ENCODE results near the gene CACNG4. TPM values are rescaled to one million over a fixed set of nuclear protein-coding genes. Genes with fewer than 3 reads are reported as not detected.
A peak's percentile ranks its signal among the peaks of the same experiment; 100 is the strongest.

The CACNG4 gene
- polyA plus RNA-seq, 3 donors = 3.1 to 4.6 (median 3.5) TPM

DNA sequence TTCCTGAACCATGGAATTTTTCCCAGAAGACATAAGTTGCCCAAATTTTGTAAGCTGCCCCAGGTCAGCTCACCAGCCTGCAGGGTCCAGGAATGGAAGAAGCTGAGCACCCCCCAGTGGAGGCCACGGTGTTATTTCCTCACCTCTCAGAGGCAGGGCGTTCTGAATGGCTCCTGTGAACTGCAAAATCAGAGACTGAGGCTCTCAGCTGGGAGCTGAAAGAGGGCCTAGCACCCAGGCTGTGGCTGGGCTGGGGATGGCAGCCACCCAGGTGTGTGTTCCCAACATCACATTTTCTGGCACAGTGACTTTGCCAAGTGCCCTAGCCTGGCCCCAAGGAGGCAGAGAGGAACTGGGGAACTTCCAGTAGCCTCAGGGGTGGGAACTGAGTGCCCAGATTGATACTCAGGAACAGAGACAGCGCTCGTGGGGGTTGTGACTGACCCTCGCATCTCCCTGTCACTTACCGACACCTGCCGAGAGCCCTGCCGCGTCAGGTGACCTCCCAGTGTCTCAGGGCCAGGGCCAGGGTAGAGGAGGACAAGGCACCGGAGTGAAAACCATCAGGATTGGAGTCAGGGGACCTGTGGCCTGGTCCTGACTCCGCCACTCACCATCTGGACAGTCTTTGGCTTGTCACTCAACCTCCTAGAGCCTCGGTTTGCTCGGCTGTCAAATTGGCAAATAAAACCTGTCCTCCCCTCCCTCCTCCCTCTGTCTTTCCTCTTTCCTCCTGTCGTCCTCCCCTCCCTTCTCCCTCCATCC, 11.3 kb downstream of the CACNG4 start:
- DNase-seq (ENCODE audit: extremely low read depth in 1 of 11, low read depth in 9 of 11, low spot score in 4 of 11) = no peak

DNA sequence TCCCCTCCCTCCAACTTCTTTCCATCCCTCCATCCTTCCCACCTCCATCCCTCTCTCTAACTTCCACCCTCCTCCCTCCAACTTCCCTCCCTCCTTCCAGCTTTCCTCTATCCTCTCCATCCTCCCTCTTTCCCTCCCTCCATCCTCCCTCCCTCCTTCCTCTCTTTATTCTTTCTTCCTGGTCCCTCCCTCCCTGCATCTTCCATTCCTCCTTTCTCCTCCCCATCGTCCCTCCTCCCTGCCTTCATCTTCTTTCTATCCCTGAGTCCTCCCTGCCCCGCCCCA, 11.8 kb downstream of the CACNG4 start:
- DNase-seq (ENCODE audit: extremely low read depth in 1 of 11, low read depth in 9 of 11, low spot score in 4 of 11) = no peak

DNA sequence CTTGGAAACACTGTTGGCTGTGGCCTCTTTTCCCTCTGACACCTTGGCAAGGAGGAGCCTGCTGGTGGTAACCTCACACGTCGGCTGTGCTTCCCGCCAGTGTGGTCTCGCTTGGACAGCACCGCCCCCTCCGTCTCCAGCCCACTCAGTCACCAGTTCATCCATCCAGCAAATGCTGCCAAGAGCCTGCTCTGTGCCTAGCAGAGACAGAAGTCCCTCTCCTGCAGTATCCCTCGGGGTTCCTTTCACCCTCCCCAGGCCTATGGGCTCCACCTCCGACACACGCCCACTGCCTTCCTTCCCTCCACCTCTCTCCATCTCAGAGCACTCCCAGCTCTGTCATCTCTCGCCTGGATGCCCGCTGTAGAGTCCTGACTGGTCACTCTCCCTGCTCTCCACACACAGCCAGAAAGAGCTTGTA, 12.3 kb downstream of the CACNG4 start:
- no peak for DNase-seq (ENCODE audit: extremely low read depth in 1 of 11, low read depth in 9 of 11, low spot score in 4 of 11)

GRCh38 chr17:66978514-66979061, 14.1 kb downstream of the CACNG4 start:
- DNase-seq (ENCODE audit: extremely low read depth in 1 of 11, low read depth in 9 of 11, low spot score in 4 of 11) = no peak

DNA sequence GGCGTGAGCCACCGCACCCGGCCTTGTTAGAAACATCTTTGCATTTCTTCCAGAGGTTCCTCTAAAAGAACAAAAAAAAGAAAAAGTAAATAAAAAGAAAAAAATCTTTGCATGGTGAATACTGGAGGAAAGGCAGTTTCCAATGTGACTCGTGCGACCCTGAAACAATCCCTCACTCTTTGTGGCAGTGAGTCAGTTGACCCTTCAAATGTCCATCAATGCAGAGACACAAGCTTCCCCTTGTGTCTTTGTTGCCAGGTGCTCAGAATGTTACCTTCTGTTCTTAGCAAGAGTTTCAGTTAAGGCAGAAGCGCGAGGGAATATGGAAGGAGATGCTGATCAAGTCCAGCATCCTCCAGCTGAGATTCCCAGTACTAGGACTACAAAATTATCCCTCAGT, 16.4 kb downstream of the CACNG4 start:
- no peak for DNase-seq (ENCODE audit: extremely low read depth in 1 of 11, low read depth in 9 of 11, low spot score in 4 of 11)

DNA sequence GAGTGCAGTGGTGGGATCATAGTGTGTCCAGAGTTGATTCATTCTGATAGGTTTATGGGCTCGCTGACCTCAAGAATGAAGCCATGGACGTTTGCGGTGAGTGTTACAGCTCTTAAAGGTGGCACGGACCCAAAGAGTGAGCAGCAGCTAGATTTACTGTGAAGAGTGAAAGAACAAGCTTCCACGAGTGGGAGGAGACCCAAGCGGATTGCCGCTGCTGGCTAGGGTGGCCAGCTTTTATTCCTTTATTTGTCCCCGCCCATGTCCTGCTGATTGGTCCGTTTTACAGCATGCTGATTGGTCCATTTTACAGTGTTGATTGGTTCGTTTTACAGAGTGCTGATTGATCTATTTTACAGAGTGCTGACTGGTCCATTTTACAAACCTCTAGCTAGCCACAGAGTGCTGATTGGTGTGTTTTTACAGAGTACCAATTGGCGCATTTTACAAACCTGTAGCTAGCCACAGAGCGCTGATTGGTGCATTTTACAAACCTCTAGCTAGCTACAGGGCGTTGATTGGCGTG, 17.5 kb downstream of the CACNG4 start:
- DNase-seq (ENCODE audit: extremely low read depth in 1 of 11, low read depth in 9 of 11, low spot score in 4 of 11) = peak in 1 of 11 donors; percentile 17

- no peak for DNase-seq (ENCODE audit: extremely low read depth in 1 of 11, low read depth in 9 of 11, low spot score in 4 of 11)
Measured at GRCh38 chr17:66983414-66984021, 19.0 kb downstream of the CACNG4 start.

DNA sequence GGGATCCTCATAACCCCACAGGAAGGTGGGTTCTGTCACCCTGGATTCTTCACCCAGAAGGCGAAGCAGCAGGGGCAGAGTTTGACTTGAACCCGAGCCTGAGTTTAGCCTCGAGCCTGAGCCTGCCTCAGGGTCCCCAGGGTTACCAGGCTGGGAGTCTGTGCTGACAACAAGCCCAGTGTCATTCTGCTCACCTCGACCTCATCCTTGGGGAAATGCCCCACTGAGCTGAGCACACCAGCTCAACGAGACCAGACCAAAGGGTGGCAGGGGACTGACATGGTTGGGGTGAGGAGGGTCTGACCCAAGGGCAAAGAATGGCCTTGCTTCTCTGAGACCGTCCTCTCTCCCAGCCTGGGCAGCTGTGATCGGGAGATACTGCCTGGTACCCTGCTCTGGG, 20.2 kb downstream of the CACNG4 start:
- no peak for DNase-seq (ENCODE audit: extremely low read depth in 1 of 11, low read depth in 9 of 11, low spot score in 4 of 11)

- no peak for DNase-seq (ENCODE audit: extremely low read depth in 1 of 11, low read depth in 9 of 11, low spot score in 4 of 11)
Measured at GRCh38 chr17:66985338-66986237, 21.1 kb downstream of the CACNG4 start.

GRCh38 chr17:66986659-66987058, 22.2 kb downstream of the CACNG4 start:
- DNase-seq (ENCODE audit: extremely low read depth in 1 of 11, low read depth in 9 of 11, low spot score in 4 of 11) = no peak

GRCh38 chr17:66987059-66987616, 22.6 kb downstream of the CACNG4 start:
- DNase-seq (ENCODE audit: extremely low read depth in 1 of 11, low read depth in 9 of 11, low spot score in 4 of 11) = no peak

GRCh38 chr17:66988069-66988798, 23.7 kb downstream of the CACNG4 start:
- DNase-seq (ENCODE audit: extremely low read depth in 1 of 11, low read depth in 9 of 11, low spot score in 4 of 11) = no peak

DNA sequence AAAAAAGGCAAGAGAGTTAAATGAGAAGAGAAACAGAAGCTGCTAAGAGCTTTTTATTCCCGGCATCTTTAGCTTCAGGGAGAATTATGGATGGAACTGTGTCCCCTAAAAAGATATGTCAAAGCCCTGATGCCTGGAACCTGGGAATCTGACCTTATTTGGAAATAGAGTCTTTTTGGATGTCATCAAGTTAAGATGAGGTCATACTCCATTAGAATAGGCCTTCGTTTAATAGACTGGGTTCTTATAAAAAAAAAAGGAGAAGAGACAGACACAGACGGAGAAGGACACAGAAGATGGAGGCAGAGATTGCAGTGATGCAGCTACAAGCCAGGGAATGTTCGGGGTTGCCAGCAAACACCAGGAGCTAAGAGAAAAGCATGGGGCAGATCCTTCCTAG, 24.6 kb downstream of the CACNG4 start:
- no peak for DNase-seq (ENCODE audit: extremely low read depth in 1 of 11, low read depth in 9 of 11, low spot score in 4 of 11)

DNA sequence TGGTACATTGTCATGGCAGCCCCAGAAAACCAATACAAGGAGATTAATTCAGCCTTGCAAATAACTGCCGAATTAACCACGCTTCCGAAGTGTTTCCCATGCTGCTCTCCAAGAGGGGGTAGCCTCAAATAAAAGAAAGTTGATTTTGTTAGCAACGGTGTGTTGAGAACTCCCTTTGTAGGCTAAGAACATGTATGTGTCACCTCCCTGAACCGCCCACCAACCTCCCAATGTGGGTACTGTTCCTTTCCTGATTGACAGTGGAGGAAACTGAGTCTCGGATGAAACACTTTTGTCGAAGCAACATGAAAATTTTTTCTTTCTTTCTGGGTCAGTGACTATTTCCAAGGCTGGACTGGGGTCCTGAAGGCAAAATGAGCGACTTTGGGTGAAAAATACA, 25.1 kb downstream of the CACNG4 start:
- DNase-seq (ENCODE audit: extremely low read depth in 1 of 11, low read depth in 9 of 11, low spot score in 4 of 11) = no peak

DNA sequence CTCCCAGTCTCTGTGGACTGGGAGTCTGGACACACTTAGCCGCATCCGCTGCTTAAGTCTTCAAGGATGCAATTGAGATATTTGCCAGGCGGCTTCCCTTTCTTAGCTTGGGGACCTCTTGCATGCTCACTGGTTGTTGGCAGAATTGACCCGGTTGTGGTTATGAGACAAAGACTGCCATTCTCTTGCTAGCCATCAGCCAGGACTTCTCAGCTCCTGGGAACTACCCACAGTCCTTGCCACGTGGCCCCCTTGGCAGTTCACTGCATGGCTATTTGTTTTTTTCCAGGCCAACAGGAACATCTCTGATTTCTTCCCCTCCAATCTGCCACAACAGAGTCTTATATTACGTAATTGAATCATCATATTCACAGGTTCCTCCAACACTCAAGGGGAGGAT, 25.5 kb downstream of the CACNG4 start:
- DNase-seq (ENCODE audit: extremely low read depth in 1 of 11, low read depth in 9 of 11, low spot score in 4 of 11) = no peak

DNA sequence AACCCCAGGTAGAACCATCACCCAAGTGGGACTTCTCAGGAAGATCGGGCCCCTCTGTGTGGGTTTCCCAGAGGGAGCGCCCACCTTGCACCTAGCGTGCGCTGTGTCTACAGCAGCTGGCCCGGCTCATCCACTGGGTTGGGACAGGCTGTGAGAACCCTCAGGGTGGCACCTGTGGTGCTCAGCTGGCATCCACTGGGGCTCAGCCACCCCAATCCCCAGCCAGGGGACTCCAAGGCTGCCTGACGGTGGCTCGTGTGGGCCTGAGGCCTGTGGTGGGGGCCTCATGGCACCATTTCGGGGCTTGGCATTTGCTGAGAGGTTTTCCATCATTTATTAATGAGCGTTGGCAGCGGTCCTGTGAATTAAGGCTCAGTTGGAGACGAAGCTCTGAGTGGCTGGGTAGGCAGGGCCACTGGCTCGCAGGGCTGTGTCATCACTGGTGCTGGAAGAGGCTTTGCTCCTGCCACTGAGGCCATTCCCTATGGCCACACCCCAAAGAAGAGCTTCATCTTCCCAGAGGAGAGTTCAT, 28.5 kb downstream of the CACNG4 start:
- DNase-seq (ENCODE audit: extremely low read depth in 1 of 11, low read depth in 9 of 11, low spot score in 4 of 11) = no peak

- DNase-seq (ENCODE audit: extremely low read depth in 1 of 11, low read depth in 9 of 11, low spot score in 4 of 11) = no peak
Measured at GRCh38 chr17:66994361-66994760, 29.9 kb downstream of the CACNG4 start.

DNA sequence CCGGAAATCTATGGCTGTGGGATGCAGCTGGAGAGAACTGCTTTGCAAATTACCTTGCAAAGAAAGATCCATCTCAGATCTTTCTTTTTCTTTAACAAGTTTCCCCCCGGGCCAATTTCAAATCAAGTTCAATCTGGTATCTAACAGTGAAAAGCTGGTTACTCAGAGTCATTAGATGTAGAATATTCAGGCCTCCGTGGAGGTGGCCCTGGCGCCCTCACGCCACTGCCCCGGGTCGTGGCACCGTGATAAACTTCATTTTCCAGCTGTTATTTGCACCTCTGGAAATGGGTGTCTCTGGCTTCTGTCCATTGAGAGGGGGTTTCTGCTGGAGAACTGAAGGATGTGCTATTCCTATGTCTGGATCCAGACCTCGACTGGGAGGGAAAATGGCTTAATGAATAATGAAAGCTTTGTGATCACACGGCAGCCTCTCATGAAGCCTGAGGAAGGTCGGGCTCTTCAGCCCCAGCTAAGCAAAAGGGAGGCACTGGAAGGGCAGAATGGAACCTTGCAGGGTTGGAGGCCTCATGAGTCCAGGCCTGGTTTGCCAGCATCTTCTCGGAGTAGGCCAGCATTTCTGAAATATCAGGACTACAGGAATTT, 30.5 kb downstream of the CACNG4 start:
- DNase-seq (ENCODE audit: extremely low read depth in 1 of 11, low read depth in 9 of 11, low spot score in 4 of 11) = no peak

All from renal cortex interstitium (tissue), 11 donors.